HG03521 (cell line): ENCODE data around the gene PRICKLE1.

Source experiments
- ATAC-seq: cut with Tn5 transposase; IDR thresholded peaks from one replicate; pipeline ENCODE4 v1.9.1; 2021; ENCODE audit warnings: mild to moderate bottlenecking, moderate library complexity; ENCODE audit not compliant: unreplicated experiment

The PRICKLE1 gene

GRCh38 chr12:42590330-42590934, 886 bp upstream of the PRICKLE1 start:
- ATAC-seq = no peak

DNA sequence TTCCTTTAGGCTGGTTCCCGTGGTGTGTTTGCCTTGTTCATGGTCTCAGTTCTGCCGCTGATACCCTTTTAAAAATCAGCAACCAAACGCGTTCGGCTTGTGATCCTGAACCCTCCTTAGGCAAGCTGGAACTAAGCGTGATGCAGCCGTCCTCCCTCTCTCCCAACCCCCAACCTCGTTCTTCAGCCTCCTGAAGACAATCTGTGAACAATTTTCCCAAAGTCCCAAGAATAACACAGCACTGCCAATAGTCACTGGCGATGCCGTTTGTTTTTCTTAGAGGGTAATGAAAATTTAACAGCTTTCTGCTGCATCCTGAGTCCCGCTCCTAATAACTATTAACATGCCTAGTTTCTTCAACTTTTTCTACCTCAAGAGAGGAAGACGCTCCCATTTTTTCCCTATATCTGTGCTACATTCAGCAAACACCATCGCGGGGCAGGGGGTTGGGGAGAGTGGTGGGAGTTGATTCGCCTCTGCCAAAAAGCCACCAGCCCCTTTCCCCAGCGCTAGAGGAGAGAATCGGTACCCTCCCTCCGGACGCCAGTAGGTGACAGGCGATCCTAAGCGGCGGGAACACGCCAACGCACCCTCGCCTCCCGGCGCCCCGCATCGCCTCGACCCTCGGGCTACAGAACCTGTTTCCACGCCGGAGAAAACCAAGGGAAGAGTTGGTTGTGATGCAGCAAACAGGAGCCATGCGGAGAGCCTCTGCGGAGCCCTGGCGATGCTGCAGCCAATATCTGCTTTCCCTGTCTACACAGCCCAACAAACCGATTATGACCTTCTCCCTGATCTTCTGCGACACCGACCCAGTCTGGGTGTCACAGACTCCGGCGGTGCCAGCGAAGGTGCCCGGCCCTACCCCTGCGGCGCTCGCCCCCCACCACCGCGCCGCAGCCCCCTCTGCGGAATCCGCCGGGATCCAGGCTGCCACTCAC, 752 bp downstream of the PRICKLE1 start:
- no peak for ATAC-seq

- ATAC-seq = no peak
These were observed 1.7 kb downstream of the PRICKLE1 start for GRCh38 chr12:42587601-42588523.

GRCh38 chr12:42586268-42586667, 3.3 kb downstream of the PRICKLE1 start:
- ATAC-seq = no peak

- ATAC-seq = no peak
These were observed 3.7 kb downstream of the PRICKLE1 start for GRCh38 chr12:42585841-42586216.

DNA sequence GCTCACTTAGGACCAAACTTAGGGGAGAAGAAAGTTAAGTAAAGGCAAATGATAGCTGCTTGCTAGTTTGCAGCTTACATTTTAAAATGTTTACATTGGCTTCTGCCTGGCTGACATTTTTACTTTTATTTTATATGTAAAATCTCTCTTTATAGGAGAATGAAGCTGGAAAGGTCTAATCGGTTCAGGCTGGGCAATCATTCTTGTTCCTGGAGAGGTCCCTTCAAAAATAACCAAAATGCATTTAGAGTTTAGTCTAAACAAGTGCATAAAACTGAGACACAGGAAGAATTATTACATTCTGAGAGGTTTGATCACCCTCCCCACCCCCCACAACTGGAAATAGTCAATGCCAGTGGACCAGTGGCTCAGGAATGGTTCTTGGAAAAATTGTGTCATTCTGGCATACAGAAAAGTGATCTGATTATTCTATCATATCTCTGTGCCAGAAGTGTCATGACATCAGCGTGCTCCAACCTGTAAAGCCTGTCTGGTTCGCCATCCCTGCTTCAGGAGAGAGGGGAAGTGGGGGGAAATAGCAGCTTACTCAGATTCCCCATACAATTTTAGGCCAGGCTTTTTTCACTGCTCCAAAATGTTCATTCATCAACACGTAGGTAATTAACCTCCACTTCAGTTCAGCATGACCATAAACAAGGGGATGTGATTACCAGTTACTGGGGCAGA, 4.2 kb downstream of the PRICKLE1 start:
- ATAC-seq = no peak

- no peak for ATAC-seq
These were observed 4.9 kb downstream of the PRICKLE1 start for GRCh38 chr12:42584651-42585111.

DNA sequence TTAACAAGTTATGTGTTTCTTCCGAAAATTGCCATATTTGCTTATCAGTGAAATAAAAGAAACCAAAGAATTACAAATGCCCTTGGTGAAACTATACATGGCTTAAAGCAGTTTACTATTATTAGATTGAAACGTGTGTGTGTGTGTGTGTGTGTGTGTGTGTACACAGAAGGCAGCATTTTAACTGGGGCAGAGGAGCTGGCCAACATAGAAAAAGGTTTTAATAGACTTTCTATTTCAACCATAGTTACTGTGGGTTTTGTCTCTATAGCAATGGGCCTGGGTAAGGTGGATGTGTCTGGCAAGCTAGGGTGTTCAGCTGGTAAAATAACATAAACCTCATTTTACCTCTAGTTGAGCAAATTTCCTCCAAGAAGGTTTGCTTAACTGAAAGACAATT, 6.5 kb downstream of the PRICKLE1 start:
- no peak for ATAC-seq

DNA sequence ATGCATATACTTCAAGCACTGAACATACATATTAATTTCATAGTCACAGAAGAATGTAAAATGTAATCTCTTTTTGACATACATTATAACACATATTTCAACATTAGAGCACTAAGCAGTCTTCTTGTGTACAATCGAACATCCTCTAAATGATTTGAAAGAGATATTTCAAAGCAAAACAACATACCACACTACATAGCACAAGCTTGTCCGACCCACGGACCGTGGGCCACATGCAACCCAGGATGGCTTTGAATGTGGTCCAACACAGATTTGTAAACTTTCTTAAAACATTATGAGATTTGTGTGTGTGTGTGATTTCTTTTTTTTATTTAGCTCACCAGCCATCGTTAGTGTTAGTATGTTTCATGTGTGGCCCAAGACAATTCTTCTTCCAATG, 7.0 kb downstream of the PRICKLE1 start:
- ATAC-seq = no peak

GRCh38 chr12:42582050-42582449, 7.5 kb downstream of the PRICKLE1 start:
- ATAC-seq = no peak

- no peak for ATAC-seq
These were observed 13.2 kb downstream of the PRICKLE1 start for GRCh38 chr12:42576374-42576773.

GRCh38 chr12:42575717-42576116, 13.8 kb downstream of the PRICKLE1 start:
- ATAC-seq = no peak

GRCh38 chr12:42574851-42575266, 14.7 kb downstream of the PRICKLE1 start:
- no peak for ATAC-seq

DNA sequence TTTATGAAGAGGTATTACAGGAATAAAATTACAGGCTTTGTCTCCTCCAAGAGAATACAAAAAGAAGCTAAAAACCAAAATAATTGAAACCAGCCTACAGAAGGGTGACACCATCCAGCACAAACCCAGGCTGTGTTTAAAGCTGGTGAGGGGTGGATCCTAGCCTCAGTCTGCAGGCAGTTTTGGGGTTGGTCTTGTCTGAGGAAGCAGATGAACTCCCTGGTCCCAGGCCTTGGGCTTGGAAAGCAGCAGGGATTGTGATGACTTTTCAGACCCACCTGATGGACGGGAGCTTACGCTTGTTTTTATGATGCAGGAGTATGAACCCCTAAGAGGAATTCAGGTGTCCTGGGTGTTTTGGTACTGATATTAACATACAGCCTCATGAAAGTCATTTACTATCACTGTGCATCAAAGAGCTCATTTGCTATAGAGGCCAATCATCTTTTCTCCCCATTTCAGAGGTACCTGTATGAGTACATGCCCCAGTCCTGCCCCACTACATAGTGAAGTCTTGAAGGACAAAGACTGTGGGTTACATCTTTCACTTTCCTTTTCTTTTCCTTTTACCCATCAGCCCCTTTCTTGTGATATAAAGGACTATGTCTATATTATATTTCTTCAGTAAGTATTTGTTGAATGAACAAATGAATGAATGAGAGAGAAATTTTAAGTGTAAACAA, 18.1 kb downstream of the PRICKLE1 start:
- no peak for ATAC-seq

DNA sequence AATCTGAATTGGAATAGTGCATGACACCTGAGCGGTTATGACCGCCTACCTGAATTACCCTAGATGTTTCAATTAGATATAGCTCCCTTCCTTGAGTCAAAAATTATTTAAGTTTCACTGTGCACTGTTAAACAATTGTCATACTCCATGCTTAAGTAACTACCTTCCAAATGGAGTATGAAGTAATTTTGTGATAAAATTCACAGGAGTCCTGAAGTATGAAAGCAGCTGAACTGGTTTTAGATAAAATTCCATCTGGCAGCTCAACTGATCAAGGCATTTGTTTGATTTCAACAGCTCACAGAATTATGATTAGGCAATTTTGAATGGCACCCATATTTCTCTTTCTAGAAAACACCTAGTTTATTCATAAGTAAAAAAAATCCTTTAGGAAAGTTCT, 19.5 kb downstream of the PRICKLE1 start:
- ATAC-seq = no peak

- ATAC-seq = peak; percentile 49
These were observed 20.3 kb downstream of the PRICKLE1 start for GRCh38 chr12:42568952-42569915.

DNA sequence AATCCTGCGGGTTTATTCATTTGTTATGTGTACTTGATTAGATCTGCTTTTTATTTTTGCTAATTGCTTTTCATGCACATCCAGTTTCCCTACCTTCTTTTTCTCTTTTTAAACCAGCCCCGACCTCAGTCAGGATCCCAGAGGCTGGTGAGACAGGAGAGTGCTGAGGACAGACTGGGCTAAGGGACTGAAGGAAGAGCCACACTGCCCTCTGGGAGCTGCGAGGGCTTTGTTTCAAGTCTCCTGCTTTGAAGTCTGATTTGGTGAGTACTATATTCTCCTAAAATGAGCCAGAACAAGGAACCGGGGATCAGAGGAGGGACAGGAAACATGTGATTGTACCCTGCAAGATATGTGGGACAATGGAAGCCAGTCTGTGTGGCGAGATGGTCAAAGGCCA, 23.9 kb downstream of the PRICKLE1 start:
- ATAC-seq = no peak

DNA sequence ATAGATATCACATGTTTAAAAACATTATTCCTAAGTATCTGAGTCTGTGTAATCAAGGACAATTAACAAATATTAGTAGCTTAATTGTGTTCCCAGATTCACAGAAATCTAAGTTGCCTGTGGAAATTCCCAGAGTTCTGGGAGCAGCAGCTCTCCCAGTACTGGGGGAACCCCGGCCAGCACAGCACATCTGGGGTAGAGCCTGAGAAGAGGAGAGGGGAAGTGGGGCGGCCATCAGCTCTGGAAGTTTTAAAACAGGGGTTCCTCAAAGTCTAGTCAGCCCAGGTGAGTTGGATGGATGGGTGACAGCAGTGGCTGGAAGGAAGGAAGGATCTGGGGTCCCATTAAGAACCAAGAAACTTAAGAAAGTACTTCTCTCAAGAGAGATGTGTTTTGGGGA, 24.6 kb downstream of the PRICKLE1 start:
- no peak for ATAC-seq

GRCh38 chr12:42564556-42564955, 25.0 kb downstream of the PRICKLE1 start:
- ATAC-seq = no peak
